Mesenchymal stem cell (in vitro differentiated cells and primary cell): ENCODE data around the gene AFF1.

Experiments used
- DNase-seq: peaks from one replicate; pipeline ENCODE4 v3.0.0-alpha.2; 2013
- H2AFZ ChIP-seq: one replicate; pipeline ENCODE4 v1.6.1; 2013; ENCODE audit warnings: low read depth, mild to moderate bottlenecking, control low read depth, inconsistent platforms, low read length, moderate library complexity
- H2AK5ac ChIP-seq: 2 replicates; pipeline ENCODE4 v1.6.1; 2013; ENCODE audit warnings: low read length, moderate library complexity, mild to moderate bottlenecking, inconsistent platforms; ENCODE audit not compliant: severe bottlenecking
- H2BK120ac ChIP-seq: one replicate; pipeline ENCODE4 v1.6.1; 2013; ENCODE audit warnings: low read depth, mild to moderate bottlenecking, inconsistent platforms, low read length, moderate library complexity
- H2BK12ac ChIP-seq, 2 experiments: one replicate each; pipeline ENCODE4 v1.6.1; 2013; ENCODE audit warnings: inconsistent platforms in 2 of 2, low read length in 2 of 2, mild to moderate bottlenecking in 2 of 2, moderate library complexity in 2 of 2, control low read depth in 1 of 2
- H2BK15ac ChIP-seq: one replicate; pipeline ENCODE4 v1.6.1; 2013; ENCODE audit warnings: mild to moderate bottlenecking, low read depth, inconsistent platforms; ENCODE audit not compliant: poor library complexity, severe bottlenecking
- H2BK5ac ChIP-seq: 2 replicates; pipeline ENCODE4 v1.6.1; 2013; ENCODE audit warnings: low read depth, mild to moderate bottlenecking, low read length, control low read depth, inconsistent platforms; ENCODE audit not compliant: poor library complexity, severe bottlenecking
- H3K14ac ChIP-seq, 2 experiments: one replicate each; pipeline ENCODE4 v1.6.1; 2013; ENCODE audit warnings: inconsistent platforms in 2 of 2, low read length in 2 of 2, control low read depth in 1 of 2, mild to moderate bottlenecking in 1 of 2, moderate library complexity in 1 of 2
- H3K18ac ChIP-seq, 2 experiments: one replicate each; pipeline ENCODE4 v1.6.1; 2013; ENCODE audit warnings: inconsistent platforms in 2 of 2, low read length in 2 of 2, control low read depth in 1 of 2, low read depth in 1 of 2, mild to moderate bottlenecking in 1 of 2
- H3K23ac ChIP-seq, 2 experiments: one replicate each; pipeline ENCODE4 v1.6.1; 2013; ENCODE audit warnings: inconsistent platforms in 2 of 2, low read length in 2 of 2, mild to moderate bottlenecking in 2 of 2, moderate library complexity in 2 of 2, control low read depth in 1 of 2
- H3K27ac ChIP-seq: 2 replicates; pipeline ENCODE4 v1.5.1; 2013; ENCODE audit warnings: mild to moderate bottlenecking, moderate library complexity, low read length, control low read depth, inconsistent platforms; ENCODE audit not compliant: poor library complexity, severe bottlenecking
- H3K27me3 ChIP-seq, 2 experiments: 2 replicates each; pipeline versions ENCODE4 v1.6.1 to v1.7.0; 2013; ENCODE audit warnings: low read length in 2 of 2, mild to moderate bottlenecking in 2 of 2, moderate library complexity in 2 of 2, control low read depth in 1 of 2, inconsistent platforms in 1 of 2; ENCODE audit not compliant: control insufficient read depth in 1 of 2, insufficient read depth in 1 of 2
- H3K36me3 ChIP-seq, 2 experiments: 2 replicates each; pipeline versions ENCODE4 v1.6.1 to v1.7.0; 2013; ENCODE audit warnings: low read length in 2 of 2, control low read depth in 1 of 2, inconsistent platforms in 1 of 2, low read depth in 1 of 2, mild to moderate bottlenecking in 1 of 2; ENCODE audit not compliant: insufficient read depth in 2 of 2, control insufficient read depth in 1 of 2
- H3K4ac ChIP-seq, 2 experiments: one replicate each; pipeline ENCODE4 v1.6.1; 2013; ENCODE audit warnings: inconsistent platforms in 2 of 2, low read length in 2 of 2, mild to moderate bottlenecking in 2 of 2, moderate library complexity in 2 of 2, control low read depth in 1 of 2, low read depth in 1 of 2
- H3K4me1 ChIP-seq: 2 replicates; pipeline ENCODE4 v1.6.1; 2013; ENCODE audit warnings: low read depth, low read length, control low read depth; ENCODE audit not compliant: control insufficient read depth, insufficient read depth
- H3K4me2 ChIP-seq: 2 replicates; pipeline ENCODE4 v1.6.1; 2013; ENCODE audit warnings: low read length, mild to moderate bottlenecking, inconsistent platforms; ENCODE audit not compliant: poor library complexity, severe bottlenecking
- H3K4me3 ChIP-seq, 2 experiments: 2 replicates each; pipeline versions ENCODE4 v1.5.1 to v1.7.0; 2013; ENCODE audit warnings: low read length in 2 of 2, mild to moderate bottlenecking in 2 of 2, control low read depth in 1 of 2, low read depth in 1 of 2; ENCODE audit not compliant: insufficient read depth in 1 of 2
- H3K79me1 ChIP-seq: replicated peaks from 2 replicates; pipeline ENCODE4 v1.6.1; 2013; ENCODE audit warnings: mild to moderate bottlenecking, control low read depth, low read length, inconsistent platforms; ENCODE audit not compliant: poor library complexity, severe bottlenecking
- H3K9ac ChIP-seq: 2 replicates; pipeline ENCODE4 v1.7.0; 2013; ENCODE audit warnings: mild to moderate bottlenecking, low read length, moderate library complexity
- H3K9me3 ChIP-seq: 2 replicates; pipeline ENCODE4 v1.7.0; 2013; ENCODE audit warnings: mild to moderate bottlenecking, low read length; ENCODE audit not compliant: control insufficient read depth
- H4K8ac ChIP-seq: one replicate; pipeline ENCODE4 v1.6.1; 2013; ENCODE audit warnings: inconsistent platforms, mild to moderate bottlenecking, low read length, moderate library complexity
- H4K91ac ChIP-seq: one replicate; pipeline ENCODE4 v1.6.1; 2013; ENCODE audit warnings: mild to moderate bottlenecking, low read length, inconsistent platforms
- WGBS: methylation state at CpG from one replicate; pipeline ENCODE4 v1.1.7; 2013; ENCODE audit warnings: mixed read lengths; 5-methylcytosine and 5-hydroxymethylcytosine counted together

AFF1 gene

DNA sequence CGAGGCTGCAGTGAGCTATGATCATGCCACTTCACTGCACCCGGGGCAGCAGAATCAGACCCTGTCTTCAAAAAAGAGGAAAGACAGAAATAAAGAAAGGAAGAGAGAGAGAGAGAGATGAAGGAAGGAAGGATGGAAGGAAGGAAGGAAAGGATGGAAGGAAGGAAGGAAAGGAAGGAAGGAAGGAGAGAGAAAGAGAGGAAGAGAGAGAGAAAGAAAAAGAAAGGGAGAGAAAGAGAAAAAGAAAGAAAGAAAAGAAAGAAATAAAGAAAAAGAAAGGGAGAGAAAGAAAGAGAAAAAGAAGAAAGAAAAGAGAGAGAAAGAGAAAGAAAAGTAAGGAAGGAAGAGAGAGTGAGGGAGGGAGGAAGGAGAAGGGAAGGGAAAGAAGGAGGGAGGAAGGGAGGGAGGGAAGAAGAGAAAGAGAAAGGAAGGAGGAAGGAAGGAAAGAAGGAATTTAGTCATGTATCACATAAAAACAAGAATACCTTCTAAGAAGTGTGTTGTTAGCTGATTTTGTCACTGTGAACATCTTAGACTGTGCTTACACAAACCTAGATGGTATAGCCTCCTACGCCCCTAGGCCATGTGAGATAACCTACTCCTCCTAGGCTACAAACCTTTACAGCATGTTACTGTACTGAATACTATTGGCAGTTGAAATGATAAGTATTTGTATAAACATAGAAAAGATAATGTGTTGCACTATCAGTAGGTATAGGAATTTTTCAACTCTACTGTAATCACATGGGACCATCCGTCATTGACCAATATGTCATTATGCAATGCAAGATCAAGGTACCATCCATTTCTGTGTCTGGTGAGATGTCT, 17.4 kb upstream of the AFF1 start:
- 96% methylated on average over 3 of the region's 4 CpGs for WGBS

DNA sequence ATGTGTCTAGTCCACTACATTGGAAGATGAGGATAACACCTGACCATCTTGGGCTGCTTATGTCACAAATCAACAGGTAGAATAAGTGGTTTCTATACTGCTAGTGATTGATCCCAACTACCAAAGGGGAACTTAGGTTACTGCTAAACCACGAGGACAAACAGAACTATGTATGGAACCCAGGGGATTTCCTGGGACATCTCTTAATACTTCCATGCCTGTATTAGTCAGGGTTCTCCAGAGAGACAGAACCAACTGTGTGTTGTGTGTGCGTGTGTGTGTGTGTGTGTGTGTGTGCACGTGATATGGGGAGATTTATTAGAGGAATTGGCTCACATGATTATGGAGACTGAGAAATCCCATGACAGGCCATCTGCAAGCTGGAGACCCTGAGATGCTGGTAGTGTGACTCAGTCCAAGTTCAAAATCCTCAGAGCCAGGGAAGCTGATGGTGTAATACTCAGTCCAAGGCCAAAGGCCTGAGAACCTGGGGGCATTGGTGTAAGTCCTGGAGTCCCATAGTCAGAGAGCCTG, 16.2 kb upstream of the AFF1 start:
- WGBS, result 66% methylated on average over 3 of the region's 3 CpGs
- H4K8ac ChIP-seq, result no peak overlapping the region
- H3K9me3 ChIP-seq, result no peaks in the 10 kb centered on the region

More for the DNA sequence above, 17.4 kb upstream of the AFF1 start:
- Histone ChIP-seq H3K4me3 (no peak overlapping the region), H3K4ac (no peak overlapping the region), H3K23ac (no peak overlapping the region), H2AK5ac (no peak overlapping the region), H3K9me3 (no peaks in the 10 kb centered on the region), H3K18ac (no peak overlapping the region), H3K79me1 (no peaks in the 10 kb centered on the region), H3K27me3 (no peaks in the 10 kb centered on the region), H2BK5ac (no peak overlapping the region), H2BK15ac (no peak overlapping the region), H2BK120ac (no peak overlapping the region), H3K14ac (no peak overlapping the region), H3K9ac (no peak overlapping the region), H2AFZ (no peak overlapping the region), H4K91ac (no peak overlapping the region), H2BK12ac (no peak overlapping the region), H3K36me3 (no peaks in the 10 kb centered on the region), H3K27ac (no peak overlapping the region), H3K4me1 (peaks cover 3% of the 10 kb centered on the region), H3K4me2 (no peak overlapping the region), H4K8ac (no peak overlapping the region)
- DNase-seq, result no peak

DNA sequence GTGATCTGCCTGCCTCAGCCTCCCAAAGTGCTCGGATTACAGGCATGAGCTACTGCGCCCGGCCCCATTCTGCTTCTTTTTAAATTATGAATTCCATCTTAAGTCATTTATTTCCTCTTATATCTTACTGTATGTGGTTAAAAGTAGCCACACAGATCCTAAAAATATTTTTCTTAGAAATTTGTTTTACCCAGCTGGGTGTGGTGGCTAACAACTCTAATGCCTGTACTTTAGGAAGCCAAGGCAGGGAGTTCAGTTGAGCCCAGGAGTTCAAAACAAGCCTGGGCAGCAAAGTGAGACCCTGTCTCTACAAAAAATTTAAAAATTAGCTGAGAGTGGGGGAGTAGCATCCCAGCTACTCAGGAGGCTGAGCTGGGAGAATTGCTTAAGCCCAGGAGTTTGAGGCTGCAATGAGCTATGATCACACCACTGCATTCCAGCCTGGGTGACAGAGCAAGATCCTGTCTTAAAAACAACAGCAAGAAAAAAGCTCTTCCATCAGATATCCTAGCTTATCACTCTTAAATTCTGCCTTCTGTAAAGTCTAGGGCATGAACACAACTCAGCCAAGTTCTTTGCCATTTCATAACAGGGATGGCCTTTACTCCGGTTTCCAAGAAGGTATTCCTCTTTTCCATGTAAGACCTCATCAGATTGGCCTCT, 15.1 kb upstream of the AFF1 start:
- Histone ChIP-seq H3K4me2 (no peak overlapping the region), H3K36me3 (no peaks in the 10 kb centered on the region), H3K27me3 (no peaks in the 10 kb centered on the region), H3K4ac (no peak overlapping the region), H3K27ac (no peak overlapping the region), H4K8ac (no peak overlapping the region), H3K4me3 (no peak overlapping the region), H3K23ac (no peak overlapping the region), H3K14ac (no peak overlapping the region), H2BK5ac (no peak overlapping the region), H3K4me1 (peaks cover 3% of the 10 kb centered on the region), H2AK5ac (no peak overlapping the region), H3K79me1 (peaks cover 2% of the 10 kb centered on the region), H2AFZ (no peak overlapping the region), H3K9me3 (no peaks in the 10 kb centered on the region), H2BK15ac (no peak overlapping the region), H2BK12ac (no peak overlapping the region), H4K91ac (no peak overlapping the region), H2BK120ac (no peak overlapping the region), H3K9ac (peak overlapping the region; percentile 71), H3K18ac (no peak overlapping the region)
- WGBS, result 94% methylated on average over 1 of the region's 4 CpGs
- DNase-seq, result no peak

More for the DNA sequence above, 16.2 kb upstream of the AFF1 start:
- Histone ChIP-seq H3K4me2 (no peak overlapping the region), H2BK120ac (no peak overlapping the region), H3K27me3 (no peaks in the 10 kb centered on the region), H3K27ac (no peak overlapping the region), H2BK15ac (no peak overlapping the region), H3K9ac (peak overlapping the region; percentile 71), H4K91ac (no peak overlapping the region), H2AFZ (no peak overlapping the region), H2AK5ac (no peak overlapping the region), H3K23ac (no peak overlapping the region), H2BK12ac (no peak overlapping the region), H3K4me3 (no peak overlapping the region), H3K18ac (no peak overlapping the region), H3K14ac (no peak overlapping the region), H3K4ac (peak overlapping the region in 1 of 2 experiments; percentile 30), H3K4me1 (peaks cover 3% of the 10 kb centered on the region), H3K36me3 (no peaks in the 10 kb centered on the region), H2BK5ac (no peak overlapping the region), H3K79me1 (peaks cover 2% of the 10 kb centered on the region)
- DNase-seq, result peak; percentile 88

DNA sequence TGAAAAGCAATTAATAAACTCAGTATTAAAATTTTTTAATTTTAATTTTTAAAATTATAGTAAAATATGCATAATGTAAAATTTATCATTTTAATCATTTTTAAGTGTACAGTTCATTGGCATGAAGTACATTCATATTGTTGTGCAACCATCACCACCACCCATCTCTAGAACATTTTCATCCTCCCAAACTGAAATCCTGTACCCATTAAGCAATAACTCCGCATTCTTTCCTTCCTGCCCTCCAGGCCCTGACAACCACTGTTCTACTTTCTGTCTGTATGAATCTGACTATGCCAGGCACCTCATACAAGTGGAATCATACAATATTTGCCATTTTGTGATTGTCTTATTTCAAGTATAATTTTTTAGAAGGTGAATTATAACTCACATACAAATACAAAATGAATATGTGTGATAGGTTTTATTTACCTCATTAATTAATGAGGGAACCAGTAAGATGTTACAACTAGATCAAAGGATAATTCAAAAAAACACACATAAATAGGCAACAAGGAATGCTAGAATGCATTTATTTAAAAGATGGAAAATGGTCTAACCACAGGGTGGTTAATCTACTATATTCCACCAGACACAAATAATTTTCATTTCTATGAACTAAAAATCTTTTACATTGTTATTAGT, 13.1 kb upstream of the AFF1 start:
- no peak overlapping the region for H2BK12ac ChIP-seq
- no peak overlapping the region for H3K23ac ChIP-seq
- no peak overlapping the region for H2BK5ac ChIP-seq
- no peak overlapping the region for H3K27ac ChIP-seq
- no peak overlapping the region for H3K18ac ChIP-seq
- no peak overlapping the region for H2AK5ac ChIP-seq
- peaks cover 2% of the 10 kb centered on the region for H3K79me1 ChIP-seq
- no peaks in the 10 kb centered on the region for H3K9me3 ChIP-seq
- H3K4me1 ChIP-seq, result peaks cover 5% of the 10 kb centered on the region
- no peak overlapping the region for H3K14ac ChIP-seq
- H3K4me3 ChIP-seq, result no peak overlapping the region
- 100% methylated on average over 1 of the region's 1 CpG for WGBS
- H4K8ac ChIP-seq, result no peak overlapping the region
- H3K36me3 ChIP-seq, result peaks cover 0 to 3% of the 10 kb centered on the region in 2 experiments
- H3K9ac ChIP-seq, result peak overlapping the region; percentile 47
- no peak overlapping the region for H2BK15ac ChIP-seq
- no peaks in the 10 kb centered on the region for H3K27me3 ChIP-seq
- H3K4me2 ChIP-seq, result no peak overlapping the region
- no peak overlapping the region for H2AFZ ChIP-seq
- H2BK120ac ChIP-seq, result no peak overlapping the region
- DNase-seq, result no peak
- no peak overlapping the region for H3K4ac ChIP-seq
- H4K91ac ChIP-seq, result no peak overlapping the region
